HG02623 (cell line): Measurements from ENCODE around the gene TUB.
A peak's percentile ranks its signal among the peaks of the same experiment; 100 is the strongest.

Experiments used
- ATAC-seq: cut with Tn5 transposase; IDR thresholded peaks from one replicate; pipeline ENCODE4 v1.9.1; 2021; ENCODE audit warnings: moderate library complexity; ENCODE audit not compliant: unreplicated experiment

Gene TUB, protein sequence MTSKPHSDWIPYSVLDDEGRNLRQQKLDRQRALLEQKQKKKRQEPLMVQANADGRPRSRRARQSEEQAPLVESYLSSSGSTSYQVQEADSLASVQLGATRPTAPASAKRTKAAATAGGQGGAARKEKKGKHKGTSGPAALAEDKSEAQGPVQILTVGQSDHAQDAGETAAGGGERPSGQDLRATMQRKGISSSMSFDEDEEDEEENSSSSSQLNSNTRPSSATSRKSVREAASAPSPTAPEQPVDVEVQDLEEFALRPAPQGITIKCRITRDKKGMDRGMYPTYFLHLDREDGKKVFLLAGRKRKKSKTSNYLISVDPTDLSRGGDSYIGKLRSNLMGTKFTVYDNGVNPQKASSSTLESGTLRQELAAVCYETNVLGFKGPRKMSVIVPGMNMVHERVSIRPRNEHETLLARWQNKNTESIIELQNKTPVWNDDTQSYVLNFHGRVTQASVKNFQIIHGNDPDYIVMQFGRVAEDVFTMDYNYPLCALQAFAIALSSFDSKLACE

GRCh38 chr11:8080674-8081590, at the start of gene TUB:
TSS of gene TUB (plus strand) at chr11:8081211. CDS start at chr11:8081511, 300 bp downstream.
- no peak for ATAC-seq

DNA sequence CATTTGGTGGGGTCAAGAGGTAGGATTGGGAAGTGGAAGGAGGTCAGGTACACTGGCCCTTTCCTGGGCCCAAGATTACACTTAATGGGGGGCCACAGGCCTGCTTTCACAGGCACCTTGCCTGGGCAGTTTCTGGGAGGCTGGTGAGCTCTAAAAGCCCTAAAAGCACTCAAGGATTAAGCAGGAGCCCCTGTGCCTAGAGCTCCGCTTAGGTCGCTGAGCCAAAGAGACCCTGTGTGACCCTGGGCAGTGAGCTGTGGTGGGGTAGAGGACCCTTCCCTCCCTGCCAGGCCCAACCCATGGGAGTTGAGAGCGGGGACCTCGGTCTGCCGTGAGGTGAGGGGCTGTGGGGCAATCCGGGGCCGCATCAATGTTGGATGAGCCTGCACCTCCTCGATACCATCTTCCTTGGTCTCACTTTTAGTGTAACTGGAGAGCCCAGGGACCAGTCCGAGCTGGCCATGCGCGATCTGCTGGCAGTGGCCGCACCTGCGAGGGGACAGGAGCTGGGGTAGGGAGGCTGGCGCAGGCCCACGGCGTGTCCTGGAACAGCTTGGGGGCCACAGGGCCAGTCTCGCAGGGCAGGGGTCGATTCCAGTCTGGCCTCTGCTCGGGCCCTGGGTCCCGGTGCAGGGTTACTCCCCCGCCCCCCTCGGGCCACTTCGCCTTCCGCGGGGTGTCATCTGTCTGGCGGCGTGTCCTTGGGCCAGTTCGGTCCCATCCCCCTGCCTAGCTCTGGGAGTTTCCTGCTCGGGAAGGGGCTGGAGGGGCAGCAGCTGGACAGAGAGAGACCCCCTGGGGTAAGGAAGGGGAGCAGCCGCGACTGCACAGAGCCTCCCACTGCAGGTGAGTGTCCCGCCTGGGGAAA, 49.5 kb upstream of the TUB start:
- ATAC-seq, result no peak

DNA sequence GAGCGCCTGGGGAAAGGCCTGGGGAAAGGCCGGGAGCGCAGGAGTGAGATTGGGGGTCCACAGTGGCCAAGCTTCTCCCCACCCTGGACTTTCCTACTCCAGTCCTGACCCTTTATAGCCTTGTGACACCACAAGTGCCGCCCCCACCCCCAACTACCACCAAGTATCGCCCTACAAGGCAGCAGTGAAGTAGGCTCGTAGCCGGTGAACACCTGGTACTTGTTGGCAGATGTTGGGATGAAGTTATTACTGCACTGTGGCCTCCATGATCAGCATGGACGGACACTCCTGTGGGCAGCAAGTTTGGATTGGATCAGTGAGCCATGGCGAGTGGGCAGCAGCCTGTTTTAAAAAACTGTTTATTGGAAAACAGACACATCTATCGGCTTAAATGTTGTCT, 48.9 kb upstream of the TUB start:
- no peak for ATAC-seq

DNA sequence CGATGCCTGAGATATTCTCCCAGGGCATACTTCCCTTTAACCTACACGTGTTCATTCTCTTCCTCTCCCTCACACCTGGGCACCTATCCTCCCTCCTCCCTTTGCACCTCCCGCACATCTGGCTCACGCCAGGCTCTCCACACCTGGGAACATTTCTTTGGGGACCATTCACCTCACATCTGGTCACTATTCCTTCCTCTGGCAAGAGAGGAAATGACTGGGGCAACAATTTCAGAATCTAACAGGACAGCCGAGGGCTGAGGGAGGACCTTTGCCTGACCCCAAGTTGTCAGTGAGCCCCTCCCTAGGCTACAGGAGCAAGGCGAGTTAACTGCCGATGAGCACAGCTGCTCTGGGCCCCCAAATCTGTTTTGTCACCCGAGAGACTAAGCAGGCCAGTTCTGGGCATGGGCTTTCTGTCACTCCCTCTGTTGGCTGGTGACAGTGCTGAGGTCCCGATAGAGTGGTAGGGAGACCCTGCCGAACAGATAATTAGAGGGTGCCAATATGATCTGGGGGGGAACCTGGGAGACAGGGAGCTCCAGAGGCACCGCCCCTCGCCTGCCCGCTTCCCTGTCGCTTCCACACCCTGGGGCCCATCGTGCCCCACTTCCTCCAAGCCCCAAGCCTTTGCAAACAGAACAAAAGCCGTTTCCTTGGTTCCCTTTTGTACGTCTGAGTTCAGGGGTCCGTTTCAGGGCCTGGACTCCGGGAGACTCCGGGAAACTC, 48.3 kb upstream of the TUB start:
- no peak for ATAC-seq

DNA sequence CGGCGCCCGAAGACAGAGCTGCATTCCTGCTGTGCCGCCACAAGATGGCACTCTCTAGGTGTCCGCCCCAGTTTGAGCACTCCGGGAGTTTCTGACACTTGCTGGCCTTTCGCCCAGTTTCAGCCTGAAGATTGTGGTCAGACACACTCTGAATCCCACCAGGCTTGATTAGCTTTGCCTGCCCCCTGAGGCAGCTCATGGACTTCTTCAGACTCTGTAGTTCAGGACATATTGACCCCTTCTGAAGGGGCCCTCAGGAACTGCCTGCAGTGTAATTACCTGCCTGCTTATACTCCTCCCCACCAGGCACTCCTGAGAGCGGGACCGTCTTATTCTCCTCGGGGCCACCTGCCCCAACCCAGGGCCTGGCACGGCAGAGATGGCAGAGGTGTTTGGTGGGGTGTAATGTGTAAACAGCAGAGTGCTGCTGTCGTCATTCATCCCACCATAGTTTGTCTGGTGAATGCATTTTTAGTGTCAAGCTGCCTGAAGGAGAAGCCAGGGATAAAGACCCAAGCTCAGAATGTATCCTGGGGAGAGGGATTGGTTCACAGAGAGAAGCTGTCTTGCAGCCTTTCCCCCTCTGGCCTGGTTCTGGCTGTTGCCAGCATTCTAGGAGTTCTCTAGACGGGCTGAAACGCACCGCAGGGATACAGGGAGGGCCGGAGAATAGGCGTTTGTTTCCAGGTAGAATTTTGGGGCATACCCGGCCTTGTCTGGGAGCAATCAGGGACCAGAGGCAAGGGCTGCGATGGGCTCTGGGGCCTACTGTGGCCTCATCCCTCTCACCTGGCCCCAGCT, 47.5 kb upstream of the TUB start:
- ATAC-seq, result peak; percentile 79

GRCh38 chr11:8034106-8034585, 46.9 kb upstream of the TUB start:
- ATAC-seq, result no peak

- no peak for ATAC-seq
Observed at GRCh38 chr11:8034604-8035190, 46.3 kb upstream of the TUB start.

- no peak for ATAC-seq
Observed at GRCh38 chr11:8035200-8035855, 45.7 kb upstream of the TUB start.

- no peak for ATAC-seq
Observed at GRCh38 chr11:8036002-8036802, 44.8 kb upstream of the TUB start.

GRCh38 chr11:8036986-8037385, 44.0 kb upstream of the TUB start:
- ATAC-seq, result no peak

- no peak for ATAC-seq
Observed at GRCh38 chr11:8038393-8038792, 42.6 kb upstream of the TUB start.

DNA sequence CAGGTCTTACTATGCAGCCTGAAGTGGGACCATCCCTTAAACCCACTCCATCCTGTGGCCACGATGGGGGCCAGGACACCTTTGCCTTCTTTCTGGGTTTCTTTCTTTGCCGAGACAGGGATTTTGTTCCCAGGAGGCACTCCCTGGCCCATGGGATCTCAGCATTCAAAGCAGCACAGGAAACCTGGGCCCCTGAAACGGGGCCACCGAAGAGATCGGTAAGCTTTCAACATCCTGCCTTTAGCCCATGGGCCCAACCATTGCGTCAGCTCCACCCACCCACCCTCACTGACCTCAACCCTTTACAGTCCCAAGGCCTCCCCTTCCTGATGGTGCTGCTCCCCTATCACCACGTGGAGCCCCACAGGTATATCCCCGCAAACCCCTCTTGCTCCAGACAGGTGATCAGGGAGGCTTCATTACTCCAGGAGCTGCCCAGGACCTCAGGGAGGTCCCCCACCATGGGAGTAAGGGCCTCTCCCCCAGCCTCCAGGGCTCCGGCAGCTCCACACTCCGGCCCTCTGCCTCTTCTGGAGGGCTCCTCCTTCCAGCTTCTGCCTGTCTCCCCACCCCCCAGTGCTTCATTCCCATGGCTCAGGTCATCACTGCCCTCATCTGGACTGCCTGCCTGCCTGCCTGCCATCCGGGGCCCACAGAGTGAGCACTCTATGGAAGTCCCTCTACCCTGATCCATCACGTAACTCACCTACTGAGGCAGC, 42.0 kb upstream of the TUB start:
- no peak for ATAC-seq

DNA sequence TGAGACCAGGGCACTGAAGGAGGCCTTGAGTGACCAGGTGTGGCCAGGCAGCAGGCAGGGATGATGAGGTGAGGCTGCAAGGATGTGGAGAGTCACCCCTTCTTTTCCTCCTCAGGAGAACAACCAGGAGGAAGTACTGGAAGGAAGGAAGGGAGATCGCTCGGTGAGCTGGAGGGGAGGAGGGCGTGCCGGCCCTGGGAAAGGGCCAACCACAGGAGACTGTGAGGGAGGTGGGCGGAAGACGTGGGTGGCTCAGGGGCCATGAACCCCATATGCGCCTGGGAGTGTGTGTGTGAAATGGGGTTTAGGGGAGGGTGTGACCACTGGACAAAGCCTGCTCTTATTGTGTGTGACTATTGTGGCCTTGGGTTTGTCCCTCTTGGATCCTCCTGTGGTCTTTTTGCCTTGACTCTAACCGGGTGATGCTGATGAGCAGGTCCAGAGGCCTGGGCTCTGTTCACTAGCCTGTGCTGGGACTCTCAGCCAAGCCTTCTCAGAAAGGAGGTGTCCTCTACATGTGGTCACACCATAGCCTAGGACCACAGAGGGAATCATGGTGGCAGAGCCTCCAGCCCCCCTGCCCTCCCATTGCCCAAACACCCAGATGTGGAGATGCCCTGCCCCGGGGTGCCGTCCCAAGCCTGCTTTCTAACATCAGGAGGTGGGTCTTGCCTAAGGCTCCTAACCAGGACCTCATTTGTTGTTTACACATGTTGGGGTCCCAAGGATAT, 41.3 kb upstream of the TUB start:
- ATAC-seq, result no peak

DNA sequence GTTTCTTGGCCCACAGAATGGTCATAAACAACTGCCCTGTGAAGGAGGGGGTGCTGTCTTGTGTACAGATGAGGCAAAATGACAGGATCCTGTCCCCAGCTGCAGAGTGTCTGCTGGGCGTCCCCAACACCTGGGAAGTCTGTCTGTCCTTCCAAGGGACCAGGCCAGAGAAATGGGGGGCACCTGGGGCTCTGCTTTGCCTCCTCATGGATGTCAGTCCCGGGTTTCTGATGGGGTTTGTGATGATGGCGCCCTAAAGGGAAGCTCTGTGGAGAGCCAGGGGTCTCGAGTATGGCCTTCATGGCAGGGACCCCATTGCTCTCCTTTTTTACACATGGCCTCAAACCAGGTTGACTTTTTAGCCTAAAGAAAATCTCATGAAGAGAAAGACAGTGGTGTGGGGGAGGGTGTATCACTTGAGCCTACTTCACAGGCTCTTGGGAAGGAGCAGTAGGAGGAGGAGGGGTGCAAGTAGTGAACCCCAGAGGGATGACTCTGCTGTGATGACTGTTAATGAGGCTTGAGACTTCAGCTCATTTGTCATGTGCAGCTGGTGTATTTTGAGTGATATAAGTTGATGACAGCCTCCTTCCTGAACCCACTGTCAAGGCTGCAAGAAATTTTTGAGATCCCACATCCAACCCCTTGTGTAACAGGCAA, 40.6 kb upstream of the TUB start:
- ATAC-seq, result no peak

GRCh38 chr11:8040921-8041285, 40.1 kb upstream of the TUB start:
- ATAC-seq, result no peak

DNA sequence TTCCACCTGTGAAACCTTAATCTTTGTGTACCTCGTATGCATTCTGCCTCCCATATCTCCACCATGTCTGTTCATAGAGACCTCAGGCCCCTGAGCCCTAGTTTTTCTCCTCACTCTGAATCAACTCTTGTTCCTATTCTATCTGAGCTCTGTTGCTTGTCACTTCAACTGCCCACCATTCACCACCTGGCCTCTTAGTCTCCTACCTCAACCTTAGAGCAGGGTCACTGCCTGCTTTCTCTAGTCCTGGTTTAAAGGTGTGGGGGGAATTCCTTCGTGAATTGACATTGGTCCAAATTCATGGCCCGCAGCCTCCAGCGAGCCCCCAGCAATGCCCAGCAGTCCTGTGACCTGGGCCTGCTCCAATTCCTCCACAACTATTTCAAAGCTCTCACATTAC, 39.4 kb upstream of the TUB start:
- no peak for ATAC-seq
